Anterior cingulate cortex (tissue), 58 donors: Measurements from ENCODE around the gene PPP1R15B.
A peak's percentile ranks its signal among the peaks of the same experiment; 100 is the strongest.

Experiments
- DNase-seq, 58 donors: peaks; one replicate each; lab custom pipeline; 2025; lab: John Stamatoyannopoulos, UW

Gene PPP1R15B

GRCh38 chr1:204445860-204446412 is 34.3 kb upstream of the PPP1R15B start:
- peak in 11 of 58 donors; percentile 9 to 45 (median 23) for DNase-seq

DNA sequence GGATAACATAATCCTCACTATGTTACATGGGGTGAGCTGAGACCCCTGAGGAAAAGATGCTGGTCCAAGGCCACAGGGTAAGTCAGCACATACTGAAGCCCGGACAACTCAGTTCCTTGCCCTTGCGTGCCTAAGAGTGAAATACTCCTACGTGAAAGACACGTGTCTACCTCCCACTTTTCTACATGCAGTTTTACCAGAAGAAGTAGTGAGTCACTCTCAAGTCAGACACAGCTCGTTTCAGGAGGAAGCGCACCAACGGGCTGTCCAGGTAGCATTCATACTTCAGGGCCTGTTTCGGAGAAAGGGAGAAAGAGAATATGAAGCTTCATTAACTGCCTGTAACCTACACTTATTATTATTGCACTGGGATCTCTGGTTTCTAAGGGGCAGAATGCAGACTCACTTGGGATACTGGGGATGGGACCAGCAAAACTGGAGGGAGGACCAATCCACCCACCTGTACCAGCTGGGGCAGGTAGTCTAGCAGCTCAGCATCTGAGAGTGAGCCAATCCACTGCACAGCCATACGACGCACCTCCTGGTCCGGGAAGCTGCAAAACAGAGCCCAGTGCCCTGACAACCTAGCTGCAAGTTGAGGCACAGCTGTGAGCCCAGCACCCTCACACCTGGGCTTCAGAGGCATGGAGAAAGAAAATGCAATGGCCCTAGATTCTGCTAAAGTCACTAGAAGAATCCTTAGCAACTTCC is 32.4 kb upstream of the PPP1R15B start:
- no peak for DNase-seq

- no peak for DNase-seq
Observed at GRCh38 chr1:204443260-204443619, 31.6 kb upstream of the PPP1R15B start.

DNA sequence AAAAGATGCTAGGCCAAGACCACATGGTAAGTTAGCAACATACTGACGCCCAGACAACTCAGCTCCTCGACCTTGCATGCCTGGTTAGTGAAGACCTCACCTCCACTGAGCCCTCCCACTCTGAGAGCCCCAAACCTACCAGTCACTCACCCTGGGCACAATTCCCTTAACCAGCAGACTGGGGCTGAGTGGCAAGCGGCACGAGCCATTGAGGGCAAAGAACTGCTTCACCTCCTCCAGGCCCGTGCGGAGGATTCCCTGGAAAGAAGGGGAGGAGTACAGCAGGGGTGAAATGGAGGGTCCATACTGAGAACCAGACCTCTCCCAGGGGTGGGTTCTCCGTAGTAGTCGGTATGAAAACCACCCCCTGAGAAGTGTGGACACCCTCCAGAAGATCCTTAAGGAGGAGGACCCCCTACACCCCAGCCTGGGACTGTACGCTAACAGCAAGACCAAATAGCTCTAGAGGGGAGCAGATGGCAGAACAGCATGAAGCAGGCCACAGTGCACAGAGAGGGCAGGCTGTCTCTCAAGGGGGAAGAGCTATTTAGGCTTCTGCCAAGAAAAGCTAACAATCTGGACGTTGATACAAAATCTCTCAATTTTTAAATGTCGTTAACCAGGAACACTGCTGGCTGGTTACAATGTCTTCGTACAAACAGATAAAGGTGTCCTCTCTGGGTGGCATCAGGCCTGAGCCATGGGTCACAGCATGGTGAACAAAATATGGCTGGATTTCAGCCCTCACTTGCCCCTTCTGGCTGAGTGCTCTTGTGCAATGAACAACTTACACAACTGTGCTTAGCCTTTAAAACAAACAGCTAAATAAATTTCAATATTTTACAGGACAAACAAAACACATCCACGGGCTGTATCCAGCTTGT is 31.0 kb upstream of the PPP1R15B start:
- no peak for DNase-seq

DNA sequence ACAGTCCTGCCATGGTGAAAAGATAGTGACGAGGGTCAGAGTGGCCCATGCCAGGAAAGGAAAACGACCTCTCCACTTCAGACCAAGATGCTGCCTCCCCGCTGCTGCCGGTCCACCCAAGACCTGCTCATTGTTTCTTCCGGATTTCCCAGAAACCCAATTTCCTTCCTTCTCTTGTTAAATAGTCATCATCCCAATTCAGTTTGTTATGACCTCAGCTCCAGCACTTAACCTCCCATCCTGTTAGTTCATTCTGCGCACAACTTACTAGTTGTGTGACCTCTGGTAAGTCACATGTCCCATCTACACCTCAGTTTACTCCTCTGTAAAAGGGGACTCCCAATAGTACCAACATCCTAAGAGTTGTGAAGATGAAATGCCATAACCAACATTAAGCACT is 29.9 kb upstream of the PPP1R15B start:
- no peak for DNase-seq

- no peak for DNase-seq
Observed at GRCh38 chr1:204439621-204440375, 28.2 kb upstream of the PPP1R15B start.

GRCh38 chr1:204438628-204439027 is 27.0 kb upstream of the PPP1R15B start:
- no peak for DNase-seq

GRCh38 chr1:204437796-204438570 is 26.4 kb upstream of the PPP1R15B start:
- no peak for DNase-seq

DNA sequence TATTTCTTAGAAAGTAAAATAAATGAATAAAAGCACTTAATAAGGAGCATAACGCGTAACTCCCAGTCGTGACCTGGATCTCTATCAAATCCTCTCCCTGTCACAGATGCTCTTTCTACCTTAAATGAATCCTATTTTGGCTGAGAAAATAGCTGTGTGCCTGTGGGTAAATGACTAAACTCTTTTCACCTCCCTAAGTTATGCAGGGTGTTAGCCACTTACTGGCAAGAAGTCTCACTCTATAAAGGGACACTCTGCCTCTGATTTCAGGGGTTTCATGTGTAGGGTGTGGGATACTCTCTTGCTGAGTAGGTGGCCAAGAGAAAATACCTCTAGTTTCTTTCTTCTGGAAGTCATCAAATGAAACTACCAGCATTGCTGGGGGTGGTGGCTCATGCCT is 24.3 kb upstream of the PPP1R15B start:
- peak in 1 of 58 donors; percentile 21 for DNase-seq

GRCh38 chr1:204435381-204435831 is 23.8 kb upstream of the PPP1R15B start:
- DNase-seq: no peak

- no peak for DNase-seq
Observed at GRCh38 chr1:204434116-204434755, 22.6 kb upstream of the PPP1R15B start.

- DNase-seq: no peak
Observed at GRCh38 chr1:204432708-204433107, 21.1 kb upstream of the PPP1R15B start.

GRCh38 chr1:204431310-204432184 is 19.9 kb upstream of the PPP1R15B start:
- peak in 54 of 58 donors; percentile 16 to 90 (median 57) for DNase-seq

DNA sequence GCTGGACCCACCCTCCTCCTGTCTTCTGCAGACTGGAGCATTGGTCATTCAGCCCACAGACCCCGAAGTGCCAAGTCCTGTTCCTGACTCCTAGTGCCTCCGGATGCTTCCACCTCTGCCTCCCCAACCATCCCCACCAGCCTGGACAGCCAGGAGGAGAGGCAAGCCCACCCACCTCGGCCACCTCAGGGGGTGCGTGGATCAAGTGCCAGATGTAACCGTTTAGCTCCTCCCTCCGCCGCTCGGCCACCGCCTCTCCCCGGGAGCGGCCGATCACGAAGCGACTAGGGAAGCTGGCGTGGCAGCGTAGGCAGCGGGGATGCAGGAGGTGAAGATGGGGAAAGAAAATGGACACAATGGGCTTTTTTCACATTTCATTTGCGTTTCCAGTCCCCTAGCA is 18.1 kb upstream of the PPP1R15B start:
- no peak for DNase-seq

DNA sequence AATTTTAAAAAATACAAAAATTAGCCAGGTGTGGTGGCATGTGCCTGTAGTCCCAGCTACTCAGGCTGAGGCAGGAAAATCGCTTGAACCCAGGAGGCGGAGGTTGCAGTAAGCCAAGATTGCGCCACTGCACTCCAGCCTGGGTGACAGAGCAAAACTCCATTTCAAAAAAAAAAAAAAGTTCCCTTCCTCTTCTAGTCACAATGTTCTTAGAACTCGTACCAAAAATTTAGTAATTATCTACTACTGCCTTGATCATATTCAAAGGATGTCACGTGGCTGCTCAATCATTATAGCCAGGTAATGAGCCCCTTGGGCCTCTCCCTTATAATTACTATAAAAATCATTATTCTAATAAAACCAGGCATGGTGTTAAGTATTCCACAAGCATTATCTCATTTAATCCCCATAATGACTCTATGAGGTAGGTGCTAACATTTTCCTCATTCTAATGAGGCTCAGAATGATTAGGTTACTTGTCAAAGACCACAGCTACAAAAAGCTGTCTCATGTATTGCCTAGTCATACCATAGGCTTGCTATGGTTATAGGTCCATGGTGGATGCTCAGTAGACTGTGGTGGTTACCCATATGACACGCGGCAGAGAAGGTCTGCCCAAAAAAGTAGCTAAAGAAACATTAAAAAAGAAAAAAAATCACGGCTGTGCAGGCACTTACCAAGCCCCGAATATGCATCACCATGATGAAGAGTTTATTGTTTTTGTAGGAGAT is 15.5 kb upstream of the PPP1R15B start:
- DNase-seq: no peak

DNA sequence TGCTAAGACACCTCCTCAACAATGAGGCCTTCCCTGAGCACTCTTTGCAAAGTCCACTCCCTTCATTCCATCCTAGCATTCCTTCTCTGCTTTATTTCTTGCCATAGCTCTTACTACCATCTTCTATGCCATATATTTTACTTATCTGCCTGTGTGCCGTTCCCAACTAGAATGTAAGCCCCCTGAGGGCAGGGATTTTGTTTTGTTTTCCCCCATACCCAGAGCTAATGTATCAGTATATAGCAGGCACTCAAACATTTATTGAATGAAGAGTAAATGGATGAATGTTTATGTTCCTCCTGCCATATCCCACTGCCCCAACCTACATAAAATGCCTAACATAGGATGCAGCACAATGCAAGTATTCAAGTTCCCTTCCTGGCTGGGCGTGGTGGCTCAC is 14.9 kb upstream of the PPP1R15B start:
- no peak for DNase-seq

DNA sequence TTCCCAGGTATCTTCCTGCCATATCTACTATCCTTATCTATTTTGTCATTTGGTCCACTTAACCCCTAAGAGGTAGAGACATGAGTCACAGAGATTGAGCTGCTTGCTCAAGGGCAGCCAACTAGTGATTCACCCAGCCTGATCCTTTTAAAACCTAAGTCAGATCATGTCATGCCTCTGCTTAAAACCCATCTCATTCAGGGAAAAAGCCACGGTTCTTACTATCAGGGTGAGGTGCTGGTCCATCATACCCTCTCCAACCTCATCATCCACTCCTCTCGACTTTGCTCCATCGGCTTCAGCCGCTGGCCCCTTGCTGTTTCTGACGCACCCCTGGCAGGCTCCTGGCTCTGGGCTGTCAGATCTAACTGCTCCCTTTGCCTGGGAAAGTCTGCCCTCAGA is 14.4 kb upstream of the PPP1R15B start:
- no peak for DNase-seq

- no peak for DNase-seq
Observed at GRCh38 chr1:204424621-204425020, 13.0 kb upstream of the PPP1R15B start.
